ENCODE results near the gene ZNF865. TPM values are rescaled to one million over a fixed set of nuclear protein-coding genes. Genes with fewer than 3 reads are reported as not detected.

ZNF865 gene
- total RNA-seq, 1 experiment from 2014 or later = 16.2 TPM

DNA sequence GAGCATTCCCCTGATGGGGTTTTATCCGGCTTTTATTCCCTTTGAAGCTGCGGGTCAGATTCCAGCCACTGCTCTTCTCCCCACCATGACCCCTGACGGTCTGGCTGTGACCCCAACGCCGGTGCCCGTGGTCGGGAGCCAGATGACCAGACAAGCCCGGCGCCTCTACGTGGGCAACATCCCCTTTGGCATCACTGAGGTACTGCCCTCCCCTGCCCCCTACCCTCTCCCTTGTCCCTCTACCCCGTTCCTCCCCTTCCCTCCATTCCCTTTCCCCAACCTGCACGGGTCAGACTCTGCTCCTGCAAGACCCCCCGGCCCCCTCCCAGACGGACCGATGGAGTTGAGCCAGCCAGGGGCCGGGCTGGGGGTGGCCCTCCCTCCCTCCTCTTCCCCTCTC, 55.5 kb downstream of the ZNF865 start:
- ATAC-seq = no peak
- POLR2A ChIA-PET = no interaction called here
- no peak overlapping the region for H3K9ac ChIP-seq (ENCODE audit: low read length)

More for the DNA sequence above, 55.5 kb downstream of the ZNF865 start:
- RAD21 ChIA-PET (ENCODE audit: low non-redundant PET in 1 of 2, low total read pairs in 2 of 2, uncharacterized antibody in 2 of 2, unreplicated experiment in 2 of 2) = no interaction called here
- no peak overlapping the region for H3K4me3 ChIP-seq (replicated peaks in 1 of 2; ENCODE audit: low read depth in 1 of 2, low read length in 2 of 2)
- H3K79me2 ChIP-seq (ENCODE audit: insufficient read depth, low read length) = peaks cover 99% of the 10 kb centered on the region
- DNase-seq (ENCODE audit: low read depth, low spot score) = no peak
- no peaks in the 10 kb centered on the region for H3K27me3 ChIP-seq (ENCODE audit: insufficient read depth, low read length)
- no peaks in the 10 kb centered on the region; the same call in 1 of the 2 replicates for H4K20me1 ChIP-seq (ENCODE audit: insufficient read depth)
- no peaks in the 10 kb centered on the region for H3K9me3 ChIP-seq (ENCODE audit: control insufficient read depth in 1 of 2, insufficient read depth in 1 of 2, low read depth in 1 of 2, low read length in 2 of 2)
- no peak overlapping the region for H3K4me2 ChIP-seq (ENCODE audit: low read length)
- no peak overlapping the region for H3K27ac ChIP-seq (ENCODE audit: low read depth, low read length)
- no peaks in the 10 kb centered on the region for H3K9me2 ChIP-seq (ENCODE audit: insufficient read depth)
- TF ChIP-seq FOSL1 (IDR thresholded peaks at IDR 0.05; ENCODE audit: low read depth) (no peak), SIN3A (IDR thresholded peaks at IDR 0.05; ENCODE audit: low read depth) (no peak), ZNF274 (IDR thresholded peaks at IDR 0.05; ENCODE audit: low read depth, low read length) (no peak), EGR1 (IDR thresholded peaks at IDR 0.05; ENCODE audit: low read depth) (no peak), CEBPB (IDR thresholded peaks at IDR 0.05; ENCODE audit: low read depth) (no peak), TCF7L2 (IDR thresholded peaks at IDR 0.05; ENCODE audit: borderline replicate concordance, extremely low read depth, insufficient read depth, insufficient read length) (no peak)
- TF ChIP-seq, protein P1, sequence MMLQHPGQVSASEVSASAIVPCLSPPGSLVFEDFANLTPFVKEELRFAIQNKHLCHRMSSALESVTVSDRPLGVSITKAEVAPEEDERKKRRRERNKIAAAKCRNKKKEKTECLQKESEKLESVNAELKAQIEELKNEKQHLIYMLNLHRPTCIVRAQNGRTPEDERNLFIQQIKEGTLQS (IDR thresholded peaks at IDR 0.05) = no peak
- TF ChIP-seq, protein P2, sequence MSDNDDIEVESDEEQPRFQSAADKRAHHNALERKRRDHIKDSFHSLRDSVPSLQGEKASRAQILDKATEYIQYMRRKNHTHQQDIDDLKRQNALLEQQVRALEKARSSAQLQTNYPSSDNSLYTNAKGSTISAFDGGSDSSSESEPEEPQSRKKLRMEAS (IDR thresholded peaks at IDR 0.05) = no peak
- TF ChIP-seq, protein P3, sequence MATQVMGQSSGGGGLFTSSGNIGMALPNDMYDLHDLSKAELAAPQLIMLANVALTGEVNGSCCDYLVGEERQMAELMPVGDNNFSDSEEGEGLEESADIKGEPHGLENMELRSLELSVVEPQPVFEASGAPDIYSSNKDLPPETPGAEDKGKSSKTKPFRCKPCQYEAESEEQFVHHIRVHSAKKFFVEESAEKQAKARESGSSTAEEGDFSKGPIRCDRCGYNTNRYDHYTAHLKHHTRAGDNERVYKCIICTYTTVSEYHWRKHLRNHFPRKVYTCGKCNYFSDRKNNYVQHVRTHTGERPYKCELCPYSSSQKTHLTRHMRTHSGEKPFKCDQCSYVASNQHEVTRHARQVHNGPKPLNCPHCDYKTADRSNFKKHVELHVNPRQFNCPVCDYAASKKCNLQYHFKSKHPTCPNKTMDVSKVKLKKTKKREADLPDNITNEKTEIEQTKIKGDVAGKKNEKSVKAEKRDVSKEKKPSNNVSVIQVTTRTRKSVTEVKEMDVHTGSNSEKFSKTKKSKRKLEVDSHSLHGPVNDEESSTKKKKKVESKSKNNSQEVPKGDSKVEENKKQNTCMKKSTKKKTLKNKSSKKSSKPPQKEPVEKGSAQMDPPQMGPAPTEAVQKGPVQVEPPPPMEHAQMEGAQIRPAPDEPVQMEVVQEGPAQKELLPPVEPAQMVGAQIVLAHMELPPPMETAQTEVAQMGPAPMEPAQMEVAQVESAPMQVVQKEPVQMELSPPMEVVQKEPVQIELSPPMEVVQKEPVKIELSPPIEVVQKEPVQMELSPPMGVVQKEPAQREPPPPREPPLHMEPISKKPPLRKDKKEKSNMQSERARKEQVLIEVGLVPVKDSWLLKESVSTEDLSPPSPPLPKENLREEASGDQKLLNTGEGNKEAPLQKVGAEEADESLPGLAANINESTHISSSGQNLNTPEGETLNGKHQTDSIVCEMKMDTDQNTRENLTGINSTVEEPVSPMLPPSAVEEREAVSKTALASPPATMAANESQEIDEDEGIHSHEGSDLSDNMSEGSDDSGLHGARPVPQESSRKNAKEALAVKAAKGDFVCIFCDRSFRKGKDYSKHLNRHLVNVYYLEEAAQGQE (IDR thresholded peaks at IDR 0.05; ENCODE audit: low read depth) = no peak
- H2AFZ ChIP-seq (ENCODE audit: low read depth, low read length, poor library complexity, severe bottlenecking) = no peak overlapping the region
- no TSS peak for BruUV-seq (replicated peaks)
- peaks cover 48 to 60% of the 10 kb centered on the region in 2 experiments; a peak in 3 of 4 replicates for H3K36me3 ChIP-seq (ENCODE audit: control insufficient read depth in 1 of 2, insufficient read depth in 2 of 2, low read length in 2 of 2)
- CTCF ChIA-PET = no interaction called here
- intact Hi-C loops (cut with micrococcal nuclease) = no loop called here
- peaks cover 13 to 21% of the 10 kb centered on the region in 2 experiments; a peak in 3 of 4 replicates for H3K4me1 ChIP-seq (ENCODE audit: control insufficient read depth in 1 of 2, insufficient read depth in 2 of 2, low read length in 2 of 2)
